NOMO-1 treated with dmso at 0.1 percent for 144 hours (cell line): Measurements from ENCODE around the gene OR6B1.

Experiments used
- DNase-seq: peaks from one replicate; lab custom pipeline; 2025; ENCODE audit not compliant: unreplicated experiment; lab: John Stamatoyannopoulos, UW

OR6B1 gene

GRCh38 chr7:144000020-144000419 is at the start of gene OR6B1:
TSS of gene OR6B1 (plus strand) at chr7:144000320. CDS start at chr7:144003997, 3,677 bp downstream.
- DNase-seq, result no peak

DNA sequence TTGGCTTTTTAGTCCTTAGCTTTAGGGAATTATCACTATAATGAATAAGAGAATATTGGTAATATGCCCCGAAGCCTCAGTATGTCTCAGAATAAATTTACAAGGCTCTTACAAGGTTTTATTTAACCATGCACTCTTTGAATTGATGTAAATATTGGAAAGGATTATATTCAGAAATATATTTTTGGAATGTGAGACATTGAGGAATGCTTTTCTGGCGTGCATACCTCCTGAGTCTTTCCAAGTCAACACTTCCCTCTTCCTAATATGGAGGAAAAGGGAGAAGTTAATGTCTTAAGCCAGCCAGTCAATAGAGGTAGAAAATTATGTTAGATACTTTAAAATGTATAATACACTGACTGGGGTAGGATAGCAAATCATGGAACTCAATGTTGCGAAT is 46.7 kb upstream of the OR6B1 start:
- no peak for DNase-seq

- no peak for DNase-seq
Observed at GRCh38 chr7:143954135-143954534, 46.0 kb upstream of the OR6B1 start.

- no peak for DNase-seq
Observed at GRCh38 chr7:143954544-143954943, 45.6 kb upstream of the OR6B1 start, which contains the start of gene OR2F1. TSS of gene OR2F1 (plus strand) at chr7:143954844. CDS start at chr7:143959971, 5,127 bp downstream.

DNA sequence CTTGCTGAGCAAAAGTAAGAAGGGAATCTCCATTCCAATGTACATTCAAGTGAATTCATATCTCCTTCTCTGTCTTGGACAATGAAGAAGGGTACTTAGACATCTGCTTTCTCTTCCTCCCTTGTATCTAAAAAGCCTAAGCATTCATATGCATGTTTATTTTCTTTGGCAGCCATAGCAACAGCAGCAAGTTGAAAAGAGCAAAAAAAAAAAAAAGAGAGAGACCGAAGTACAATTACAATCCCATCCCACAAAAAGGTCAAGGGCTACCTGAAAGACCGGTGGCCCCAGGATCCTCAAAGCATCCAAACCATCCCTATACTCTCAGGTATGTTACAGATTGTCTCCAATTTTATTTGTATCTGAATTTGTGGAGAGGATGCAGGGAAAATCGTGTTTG is 41.3 kb upstream of the OR6B1 start:
- DNase-seq, result no peak

DNA sequence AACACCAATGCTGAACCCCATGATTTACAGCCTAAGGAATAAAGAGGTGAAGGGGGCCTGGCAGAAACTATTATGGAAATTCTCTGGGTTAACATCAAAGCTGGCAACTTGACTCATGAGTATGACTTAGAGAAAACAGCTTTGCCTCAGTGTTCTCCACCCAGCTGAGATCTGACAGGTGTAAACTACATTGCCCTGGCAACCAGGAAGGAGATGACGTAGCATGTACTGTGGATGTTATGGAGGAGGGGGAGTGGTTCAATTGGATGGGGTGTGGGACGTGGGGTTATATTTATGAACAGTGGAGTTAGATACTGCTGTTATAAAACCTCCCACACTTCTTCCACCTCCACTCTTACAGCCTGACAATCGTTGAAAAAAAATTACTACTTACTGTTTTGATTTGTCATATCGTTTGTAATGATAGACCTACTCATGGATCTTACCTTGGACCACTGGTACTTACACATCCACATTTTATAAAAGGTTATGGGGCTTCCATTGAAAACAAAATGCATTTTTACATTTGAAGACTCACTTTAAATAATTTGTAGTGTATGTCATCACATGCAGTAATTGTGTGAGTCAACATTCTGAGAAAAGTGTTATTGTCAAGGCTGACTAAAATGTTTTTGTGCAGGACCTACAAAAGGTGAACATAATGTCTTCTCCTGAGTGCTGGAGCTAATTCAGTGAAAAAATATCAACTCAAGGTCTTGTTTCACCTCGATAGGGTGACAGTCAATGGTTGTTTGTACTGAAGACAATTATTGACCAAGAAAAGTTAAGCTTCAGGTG is 39.1 kb upstream of the OR6B1 start:
- no peak for DNase-seq

DNA sequence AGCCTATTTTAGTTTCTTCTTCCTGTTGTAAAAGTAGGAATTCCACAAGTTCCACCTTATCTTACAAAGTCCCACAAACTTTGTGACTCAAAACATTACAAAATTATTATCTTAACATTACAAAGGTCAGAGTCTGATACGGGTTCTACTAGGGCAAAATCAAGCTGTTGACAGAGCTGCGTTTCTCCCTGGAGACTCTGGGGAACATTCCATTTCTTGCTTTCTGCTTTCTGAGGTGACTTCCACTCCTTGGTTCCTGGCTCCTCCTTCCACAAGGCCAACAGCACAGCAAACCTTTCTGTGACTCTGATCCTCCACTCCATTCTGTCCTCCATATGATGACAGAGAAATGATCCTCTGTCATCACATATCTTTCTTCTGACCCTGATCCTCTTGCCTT is 34.8 kb upstream of the OR6B1 start:
- no peak for DNase-seq

- DNase-seq, result no peak
Observed at GRCh38 chr7:143967398-143967797, 32.7 kb upstream of the OR6B1 start.

- no peak for DNase-seq
Observed at GRCh38 chr7:143973870-143974416, 26.2 kb upstream of the OR6B1 start.

DNA sequence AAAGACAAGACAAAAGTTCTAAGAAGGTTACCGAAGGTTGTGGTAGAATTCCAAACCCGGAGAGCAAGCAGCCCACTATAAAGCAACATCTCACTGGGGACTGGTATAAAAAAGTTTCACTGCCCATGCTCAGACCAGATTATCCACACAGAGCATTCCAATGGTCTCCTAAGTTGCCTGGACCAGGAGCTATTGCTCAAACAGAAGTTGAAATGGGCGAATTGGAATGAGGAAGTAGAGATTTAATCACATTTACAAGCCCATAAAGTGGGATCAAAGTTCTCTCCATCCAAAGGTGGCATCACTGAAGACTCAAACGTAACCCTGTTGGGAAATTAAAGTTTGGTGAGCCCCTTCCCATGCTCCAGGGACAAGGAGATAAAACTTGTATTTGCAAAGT is 25.7 kb upstream of the OR6B1 start:
- no peak for DNase-seq

DNA sequence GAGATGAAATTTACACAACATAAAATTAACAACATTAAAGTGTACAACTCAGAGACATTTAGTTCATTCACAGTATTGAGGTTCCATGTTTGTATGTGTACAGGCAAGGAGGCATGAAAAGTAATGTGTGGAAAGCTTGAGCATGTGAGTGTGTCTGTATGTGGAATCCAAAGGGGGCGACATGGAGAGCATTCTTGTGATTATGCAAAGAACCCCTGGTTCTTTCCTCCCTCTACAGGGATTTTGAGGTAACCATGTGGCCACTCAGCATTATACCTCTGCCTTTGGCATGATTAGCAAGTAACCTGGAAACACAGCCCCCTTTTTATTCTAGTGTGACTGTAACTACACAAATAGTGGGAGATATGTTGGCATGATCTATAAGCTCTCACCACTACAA is 24.5 kb upstream of the OR6B1 start:
- no peak for DNase-seq

DNA sequence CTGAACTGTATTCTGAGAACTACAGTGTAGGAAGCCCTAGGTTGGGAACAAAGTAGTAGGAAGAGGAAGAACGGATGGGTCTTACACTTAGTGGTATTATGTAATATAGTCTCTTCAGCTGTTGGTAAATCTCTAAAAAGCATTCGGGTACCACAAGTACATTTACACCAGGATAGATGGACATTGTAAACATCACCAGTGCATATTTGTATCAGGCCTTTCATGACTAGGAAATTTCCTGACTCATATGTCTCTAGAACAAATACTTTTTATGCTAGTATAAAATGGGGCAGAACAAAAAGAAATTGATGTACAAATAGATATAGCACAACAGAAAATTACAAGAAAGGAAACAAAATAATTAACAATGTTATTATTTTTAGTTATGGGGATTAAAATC is 21.5 kb upstream of the OR6B1 start:
- DNase-seq, result no peak

- DNase-seq, result no peak
Observed at GRCh38 chr7:143979359-143979758, 20.8 kb upstream of the OR6B1 start.

DNA sequence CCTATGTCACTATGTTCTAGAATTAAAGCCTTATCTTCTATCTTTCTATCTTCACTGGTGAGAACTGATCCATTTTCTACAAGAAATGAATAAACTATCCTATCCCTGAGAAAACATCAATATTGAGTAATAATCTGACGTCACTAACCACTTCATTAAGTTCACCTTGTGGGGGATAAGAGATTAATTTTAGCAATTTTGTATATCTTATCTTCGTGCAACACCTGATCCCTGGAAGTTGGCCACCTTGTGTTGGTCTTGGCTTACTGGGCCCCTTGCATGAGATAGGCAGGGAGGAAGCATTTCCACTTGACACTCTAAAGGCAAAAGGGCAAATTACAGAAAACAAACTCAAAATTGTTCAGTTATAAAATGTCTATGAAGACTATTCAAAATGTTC is 20.1 kb upstream of the OR6B1 start:
- DNase-seq, result no peak

GRCh38 chr7:143980746-143981510 is 19.2 kb upstream of the OR6B1 start:
- DNase-seq, result no peak

DNA sequence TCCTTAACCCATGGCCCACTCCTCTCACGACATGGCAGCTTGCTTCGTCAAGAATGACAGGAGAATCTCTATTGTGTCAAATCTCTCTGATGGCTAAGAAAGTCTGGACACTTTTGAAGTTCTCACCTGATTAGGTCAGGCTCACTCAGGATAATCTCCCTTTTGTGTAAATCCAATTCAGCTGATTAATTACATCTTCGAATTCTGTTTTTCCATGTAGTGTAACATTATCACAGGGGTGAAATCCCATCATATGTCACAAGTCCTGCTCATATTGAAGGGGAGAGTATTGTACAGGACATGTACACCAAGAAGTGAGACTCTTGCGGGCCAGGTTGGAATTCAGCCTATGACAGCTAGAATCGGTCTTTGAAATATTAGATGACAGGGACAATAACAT is 16.2 kb upstream of the OR6B1 start:
- DNase-seq, result no peak

DNA sequence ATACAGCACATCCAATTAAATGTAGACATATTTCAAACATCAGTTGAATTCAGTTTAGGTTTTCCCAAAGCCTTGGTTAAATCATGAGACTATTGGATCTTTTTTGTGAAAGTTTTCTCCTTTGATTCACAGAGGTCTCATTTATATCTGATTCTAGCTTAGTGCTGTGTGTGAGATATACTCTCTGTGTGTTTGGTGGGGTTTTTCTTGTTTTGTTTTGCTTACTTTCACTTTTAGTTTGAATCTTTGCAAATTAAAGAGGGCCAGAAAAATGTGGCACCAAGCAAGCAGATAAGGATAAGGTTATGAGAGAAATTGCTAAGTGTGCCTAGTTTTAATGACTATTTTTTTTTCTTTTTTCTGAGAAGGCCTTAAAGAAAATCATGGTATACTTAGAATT is 12.6 kb upstream of the OR6B1 start:
- no peak for DNase-seq

DNA sequence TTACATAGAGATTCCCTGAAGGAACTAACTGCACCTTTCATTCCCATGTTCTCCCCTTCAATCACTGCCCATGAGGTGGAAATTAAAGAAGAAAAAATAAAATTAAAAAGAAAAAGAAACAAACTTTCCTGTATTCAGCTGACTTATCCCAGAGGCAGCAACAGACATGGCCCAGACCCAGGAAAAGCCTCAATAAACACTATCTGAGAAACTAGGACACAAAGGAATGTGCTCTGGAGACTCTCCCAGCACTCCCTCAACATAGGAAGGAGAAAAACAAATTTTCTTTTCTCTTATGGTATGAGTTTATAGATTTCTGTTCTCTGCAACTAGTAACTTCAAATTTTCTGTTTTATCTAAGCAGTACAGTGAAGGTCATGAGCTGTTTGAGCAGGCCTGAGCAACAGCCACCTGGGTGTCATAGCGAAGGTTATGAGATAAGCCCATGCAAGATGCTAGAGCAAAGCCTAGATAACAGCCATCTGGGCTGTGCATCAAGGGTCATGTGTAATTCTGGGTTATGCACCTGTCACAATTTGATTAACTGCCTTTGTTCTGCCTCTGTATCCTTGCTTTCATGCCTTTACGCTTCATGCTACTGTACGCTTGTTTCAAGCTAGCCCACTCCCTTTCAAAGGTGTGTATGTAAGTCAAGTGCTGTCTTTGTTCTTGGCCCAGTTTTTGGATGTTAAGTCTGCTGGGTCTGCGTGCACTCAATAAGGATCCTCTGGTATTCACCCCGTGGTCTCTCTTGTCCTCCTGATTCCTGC is 11.0 kb upstream of the OR6B1 start:
- no peak for DNase-seq

DNA sequence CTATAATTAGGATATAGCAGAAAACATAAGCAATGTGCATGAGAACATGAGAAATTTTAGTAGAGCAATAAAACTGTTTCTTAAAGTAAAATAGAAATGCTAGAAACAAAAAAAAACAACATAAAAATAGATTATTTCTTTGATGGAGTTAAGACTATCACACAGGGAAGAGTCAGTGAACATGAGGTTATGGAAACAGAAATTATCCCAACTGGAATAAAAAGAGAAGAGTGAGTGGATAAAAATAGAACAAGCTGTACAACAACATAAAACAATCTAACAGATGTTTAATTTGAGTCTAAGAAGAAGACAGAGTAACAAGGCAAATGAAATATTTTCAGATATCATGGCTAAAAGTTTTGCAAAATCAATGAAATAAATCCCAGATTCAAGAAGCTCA is 7.5 kb upstream of the OR6B1 start:
- no peak for DNase-seq

DNA sequence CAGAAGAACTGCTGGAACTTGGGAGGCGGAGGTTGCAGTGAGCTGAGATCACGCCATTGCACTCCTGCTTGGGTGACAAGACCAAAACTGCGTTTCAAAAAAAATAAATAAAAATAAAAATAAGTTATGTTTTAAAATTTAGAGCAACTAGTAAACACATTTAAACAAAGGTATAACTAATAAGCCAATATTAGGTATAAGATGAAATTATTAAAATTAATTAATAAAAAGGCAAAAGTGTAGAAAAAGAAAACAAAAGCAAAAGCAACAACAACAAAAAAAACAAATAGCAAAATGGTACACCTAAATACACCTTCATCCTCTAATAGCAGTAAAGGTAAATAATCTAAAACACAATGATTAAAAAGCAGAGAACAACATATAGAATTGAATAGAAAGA is 6.2 kb upstream of the OR6B1 start:
- DNase-seq, result no peak

- DNase-seq, result no peak
Observed at GRCh38 chr7:144001543-144001942, 1.4 kb downstream of the OR6B1 start.
